ENCODE data around the gene KAT8.

DNA sequence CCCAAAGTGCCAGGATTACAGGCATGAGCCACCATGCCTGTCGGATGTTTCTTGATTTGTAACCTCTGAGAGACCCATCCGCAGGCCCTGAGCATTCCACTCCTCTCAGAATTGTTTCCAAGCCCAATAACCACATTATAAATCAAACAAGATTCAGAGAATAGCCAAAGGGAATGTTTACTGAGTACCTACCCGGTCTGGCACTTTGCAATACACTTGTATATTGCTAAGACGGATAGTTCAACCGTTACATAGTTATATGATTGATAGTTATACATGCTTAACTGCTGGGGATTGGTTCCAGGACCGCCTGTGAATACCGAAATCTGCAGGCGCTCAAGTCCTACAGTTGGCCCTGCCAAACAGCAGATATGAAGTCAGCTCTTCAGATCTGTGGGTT lies 3.0 kb upstream of the KAT8 start:
- TF ChIP-seq ZNF8 (CRISPR knock-in tag; IDR thresholded peaks at IDR 0.05), result no peak
- TF ChIP-seq ZNF70 (CRISPR knock-in tag; IDR thresholded peaks at IDR 0.05), result no peak
- no peak for TF ChIP-seq OSR1 (CRISPR knock-in tag; IDR thresholded peaks at IDR 0.05)
- no peak for TF ChIP-seq PPARA (CRISPR knock-in tag; IDR thresholded peaks at IDR 0.05; ENCODE audit: borderline replicate concordance)
- TF ChIP-seq, protein P1, sequence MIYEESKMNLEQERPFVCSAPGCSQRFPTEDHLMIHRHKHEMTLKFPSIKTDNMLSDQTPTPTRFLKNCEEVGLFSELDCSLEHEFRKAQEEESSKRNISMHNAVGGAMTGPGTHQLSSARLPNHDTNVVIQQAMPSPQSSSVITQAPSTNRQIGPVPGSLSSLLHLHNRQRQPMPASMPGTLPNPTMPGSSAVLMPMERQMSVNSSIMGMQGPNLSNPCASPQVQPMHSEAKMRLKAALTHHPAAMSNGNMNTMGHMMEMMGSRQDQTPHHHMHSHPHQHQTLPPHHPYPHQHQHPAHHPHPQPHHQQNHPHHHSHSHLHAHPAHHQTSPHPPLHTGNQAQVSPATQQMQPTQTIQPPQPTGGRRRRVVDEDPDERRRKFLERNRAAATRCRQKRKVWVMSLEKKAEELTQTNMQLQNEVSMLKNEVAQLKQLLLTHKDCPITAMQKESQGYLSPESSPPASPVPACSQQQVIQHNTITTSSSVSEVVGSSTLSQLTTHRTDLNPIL (CRISPR knock-in tag; IDR thresholded peaks at IDR 0.05; ENCODE audit: low read depth), result no peak
- no peak for TF ChIP-seq PATZ1 (CRISPR knock-in tag; IDR thresholded peaks at IDR 0.05; ENCODE audit: borderline replicate concordance)
- no peak for TF ChIP-seq ZNF565 (CRISPR knock-in tag; conservative IDR thresholded peaks at IDR 0.05; ENCODE audit: low read depth)
